SK-N-SH (cell line): Measurements from ENCODE around the gene DNAH11. TPM values are rescaled to one million over a fixed set of nuclear protein-coding genes. Genes with fewer than 3 reads are reported as not detected.

Experiments used
- CTCF ChIA-PET: fragments of 300-600, 350-600 bp; formaldehyde crosslinking; extraction: SDS; loops from one replicate; lab custom pipeline; 2021; lab: Yijun Ruan, JAX
- POLR2A ChIA-PET: fragments of 350-600 bp; sonication (Branson Sonifier 250); formaldehyde crosslinking; extraction: SDS; loops from one replicate; lab custom pipeline; 2020; ENCODE audit warnings: antibody characterized with exemption, inconsistent platforms; lab: Yijun Ruan, JAX
- DNase-seq: peaks from one replicate; pipeline ENCODE4 v3.0.0; 2012
- H2AFZ ChIP-seq: fragments of 200-600 bp; sonication (generic); 2 replicates; pipeline ENCODE4 v1.8.1; 2016; ENCODE audit warnings: antibody characterized with exemption, mild to moderate bottlenecking, low read depth
- H3F3A ChIP-seq: fragments of 200-600 bp; sonication (generic); replicated peaks from 2 replicates; pipeline ENCODE3; 2016; ENCODE audit warnings: antibody characterized with exemption, mild to moderate bottlenecking; ENCODE audit not compliant: insufficient read depth
- H3K27ac ChIP-seq, 2 experiments: fragments of 200-500 bp in 1 of 2; fragments of 200-600 bp in 1 of 2; sonication (Bioruptor generic) in 1 of 2; sonication (generic), shearing (Covaris generic) in 1 of 2; 2 replicates each; pipeline versions ENCODE4 v1.5.1 to v1.6.1; 2014 to 2016; ENCODE audit warnings: low read depth in 2 of 2, inconsistent platforms in 1 of 2, low read length in 1 of 2, mild to moderate bottlenecking in 1 of 2, mixed read lengths in 1 of 2
- H3K27me3 ChIP-seq: fragments of 200-600 bp; sonication (generic), shearing (Covaris generic); 2 replicates; pipeline ENCODE4 v1.6.1; 2016; ENCODE audit warnings: mixed run types; ENCODE audit not compliant: insufficient read depth
- H3K36me3 ChIP-seq, 2 experiments: fragments of 200-500 bp in 1 of 2; fragments of 200-600 bp in 1 of 2; sonication (Bioruptor generic) in 1 of 2; sonication (generic) in 1 of 2; replicated peaks in 1 of 2; 2 replicates each; pipeline versions ENCODE3 to v1.5.1; 2014 to 2016; ENCODE audit warnings: low read length in 1 of 2, mild to moderate bottlenecking in 1 of 2; ENCODE audit not compliant: insufficient read depth in 2 of 2, control insufficient read depth in 1 of 2
- H3K4me1 ChIP-seq, 2 experiments: fragments of 200-500 bp in 1 of 2; fragments of 200-600 bp in 1 of 2; sonication (Bioruptor generic) in 1 of 2; sonication (generic), shearing (Covaris generic) in 1 of 2; 2 replicates each; pipeline versions ENCODE4 v1.5.1 to v1.6.1; 2014 to 2016; ENCODE audit warnings: low read depth in 1 of 2, low read length in 1 of 2, mixed run types in 1 of 2; ENCODE audit not compliant: insufficient read depth in 2 of 2, control insufficient read depth in 1 of 2
- H3K4me2 ChIP-seq: fragments of 200-600 bp; sonication (generic), shearing (Covaris generic); 2 replicates; pipeline ENCODE4 v1.6.1; 2017; ENCODE audit warnings: mixed run types
- H3K4me3 ChIP-seq, 2 experiments: fragments of 200-500 bp in 1 of 2; fragments of 200-600 bp in 1 of 2; sonication (Bioruptor generic) in 1 of 2; sonication (generic), shearing (Covaris generic) in 1 of 2; 2 replicates each; pipeline versions ENCODE4 v1.5.1 to v1.8.1; 2014 to 2016; ENCODE audit warnings: low read depth in 2 of 2, inconsistent platforms in 1 of 2, low read length in 1 of 2, mild to moderate bottlenecking in 1 of 2, mixed read lengths in 1 of 2, moderate library complexity in 1 of 2
- H3K79me2 ChIP-seq: fragments of 200-600 bp; sonication (generic); 2 replicates; pipeline ENCODE4 v1.8.1; 2017; ENCODE audit warnings: mild to moderate bottlenecking; ENCODE audit not compliant: insufficient read depth
- H3K9ac ChIP-seq: fragments of 200-600 bp; sonication (generic); 2 replicates; pipeline ENCODE4 v1.6.1; 2017; ENCODE audit warnings: mixed run types
- H3K9me2 ChIP-seq: fragments of 200-600 bp; sonication (generic); 2 replicates; pipeline ENCODE4 v1.6.1; 2017; ENCODE audit warnings: mixed run types
- H3K9me3 ChIP-seq: fragments of 200-600 bp; sonication (generic); 2 replicates; pipeline ENCODE4 v1.6.1; 2017; ENCODE audit warnings: mixed run types, mild to moderate bottlenecking, moderate library complexity
- H4K20me1 ChIP-seq: fragments of 200-600 bp; sonication (generic); 2 replicates; pipeline ENCODE4 v1.6.1; 2017; ENCODE audit warnings: mild to moderate bottlenecking, mixed run types; ENCODE audit not compliant: insufficient read depth
- ELF1 ChIP-seq: IDR thresholded peaks from 2 replicates; pipeline ENCODE4 v1.4.0; 2012
- EZH2phosphoT487 ChIP-seq: fragments of 200-600 bp; sonication (generic); IDR thresholded peaks from 2 replicates; pipeline ENCODE4 v1.6.1; 2017; ENCODE audit warnings: low read depth, mixed run types, mild to moderate bottlenecking, antibody characterized with exemption, moderate library complexity, borderline replicate concordance
- FOSL2 ChIP-seq: IDR thresholded peaks from 2 replicates; pipeline ENCODE4 v1.4.0; 2012; ENCODE audit warnings: low read depth, mild to moderate bottlenecking, moderate library complexity, borderline replicate concordance
- FOXM1 ChIP-seq: IDR thresholded peaks from 2 replicates; pipeline ENCODE4 v1.4.0; 2012; ENCODE audit warnings: low read depth, mild to moderate bottlenecking
- GATA2 ChIP-seq: sonication (generic); formaldehyde crosslinking; IDR thresholded peaks from 2 replicates; pipeline ENCODE4 v1.5.0; 2020; ENCODE audit warnings: mild to moderate bottlenecking, missing genetic modification reagents
- IRF3 ChIP-seq: fragments of 150-350 bp; IDR thresholded peaks from 2 replicates; pipeline ENCODE4 v1.6.1; 2016; ENCODE audit warnings: mild to moderate bottlenecking, low read depth, low read length
- NRF1 ChIP-seq: IDR thresholded peaks from 2 replicates; pipeline ENCODE4 v1.6.1; 2012; ENCODE audit warnings: low read depth, mild to moderate bottlenecking, low read length
- PBX3 ChIP-seq: IDR thresholded peaks from 2 replicates; pipeline ENCODE4; 2012
- POLR2AphosphoS5 ChIP-seq: IDR thresholded peaks from 2 replicates; pipeline ENCODE4 v1.6.1; 2012; ENCODE audit warnings: low read depth, low read length
- RAD21 ChIP-seq: IDR thresholded peaks from 2 replicates; pipeline ENCODE4 v1.6.1; 2012; ENCODE audit warnings: mild to moderate bottlenecking, low read length
- RCOR1 ChIP-seq: fragments of 150-350 bp; IDR thresholded peaks from 2 replicates; pipeline ENCODE4 v1.6.1; 2017; ENCODE audit warnings: antibody characterized with exemption, low read length
- RXRA ChIP-seq: IDR thresholded peaks from 2 replicates; pipeline ENCODE4 v1.4.0; 2012; ENCODE audit warnings: low read depth, mild to moderate bottlenecking, borderline replicate concordance
- SMC3 ChIP-seq: IDR thresholded peaks from 2 replicates; pipeline ENCODE4 v1.6.1; 2012; ENCODE audit warnings: low read depth, low read length, improper control_type of control experiment
- TAF1 ChIP-seq: IDR thresholded peaks from 2 replicates; pipeline ENCODE4 v1.6.1; 2012; ENCODE audit warnings: low read depth, mild to moderate bottlenecking, low read length, moderate library complexity, borderline replicate concordance
- TEAD4 ChIP-seq: IDR thresholded peaks from 2 replicates; pipeline ENCODE4 v1.4.0; 2012; ENCODE audit warnings: mild to moderate bottlenecking, borderline replicate concordance; ENCODE audit not compliant: insufficient read depth
- USF2 ChIP-seq: fragments of 150-350 bp; IDR thresholded peaks from 2 replicates; pipeline ENCODE4 v1.6.1; 2017; ENCODE audit warnings: antibody characterized with exemption, low read length, low read depth, borderline replicate concordance
- ZBTB33 ChIP-seq: IDR thresholded peaks from 2 replicates; pipeline ENCODE4 v1.4.0; 2012; ENCODE audit warnings: low read depth, borderline replicate concordance
- polyA plus RNA-seq, 3 experiments: library from polyadenylated mRNA; depleted of rRNA; stranded (reverse); fragments of >200 nt; gene quantifications; 2 replicates each; pipeline ENCODE4 v1.2.3, GENCODE V29; 2012

Gene DNAH11
- polyA plus RNA-seq, 1 of the 3 experiments (the other 2 are of a cell fraction), result 0.77 TPM

- no peak overlapping the region for H3K9ac ChIP-seq
- POLR2A ChIA-PET, result no interaction called here
- peaks cover 4% of the 10 kb centered on the region; the same call in 1 of the 2 replicates for H3K9me2 ChIP-seq
- no peaks in the 10 kb centered on the region for H3K79me2 ChIP-seq
- H3K27me3 ChIP-seq, result no peaks in the 10 kb centered on the region
- no peak overlapping the region for H2AFZ ChIP-seq
- no peak overlapping the region for H3K27ac ChIP-seq
- no peak overlapping the region for H3K4me3 ChIP-seq
- H3K36me3 ChIP-seq, result peaks cover 0 to 7% of the 10 kb centered on the region in 2 experiments
- no peaks in the 10 kb centered on the region for H4K20me1 ChIP-seq
- DNase-seq, result no peak
- no peaks in the 10 kb centered on the region for H3F3A ChIP-seq
- 0 out of 2 replicates have a peak, but pooled peaks cover 5% of the 10 kb centered on the region for H3K9me3 ChIP-seq
- H3K4me2 ChIP-seq, result no peak overlapping the region
- TF ChIP-seq RCOR1, result no peak
- TF ChIP-seq PBX3, result no peak
- TF ChIP-seq SMC3, result no peak
- TF ChIP-seq ZBTB33, result no peak
- TF ChIP-seq POLR2AphosphoS5, result no peak
- TF ChIP-seq RAD21, result no peak
- TF ChIP-seq IRF3, result no peak
- no peak for TF ChIP-seq USF2
- TF ChIP-seq GATA2 (CRISPR knock-in tag), result no peak
- no peak for TF ChIP-seq ELF1
- TF ChIP-seq FOXM1, result no peak
- TF ChIP-seq RXRA, result no peak
- no peak for TF ChIP-seq TAF1
- TF ChIP-seq TEAD4, result no peak
- TF ChIP-seq NRF1, result no peak
- TF ChIP-seq FOSL2, result no peak
- no peak for TF ChIP-seq EZH2phosphoT487
- CTCF ChIA-PET, result no interaction called here
- no peaks in the 10 kb centered on the region for H3K4me1 ChIP-seq
Measured at GRCh38 chr7:21934808-21935207, 392.0 kb downstream of the DNAH11 start.
